Activated CD8-positive, alpha-beta memory T cell treated with anti-CD3 and anti-CD28 coated beads, Interleukin-2, amount 50 U/mL, for 24 hours (primary cell): ENCODE measurements around the gene RAB28.

ENCODE experiments used
- DNase-seq: peaks from one replicate; pipeline ENCODE4 v3.0.0-alpha.2; 2020; ENCODE audit errors: extremely low read depth

The RAB28 gene

DNA sequence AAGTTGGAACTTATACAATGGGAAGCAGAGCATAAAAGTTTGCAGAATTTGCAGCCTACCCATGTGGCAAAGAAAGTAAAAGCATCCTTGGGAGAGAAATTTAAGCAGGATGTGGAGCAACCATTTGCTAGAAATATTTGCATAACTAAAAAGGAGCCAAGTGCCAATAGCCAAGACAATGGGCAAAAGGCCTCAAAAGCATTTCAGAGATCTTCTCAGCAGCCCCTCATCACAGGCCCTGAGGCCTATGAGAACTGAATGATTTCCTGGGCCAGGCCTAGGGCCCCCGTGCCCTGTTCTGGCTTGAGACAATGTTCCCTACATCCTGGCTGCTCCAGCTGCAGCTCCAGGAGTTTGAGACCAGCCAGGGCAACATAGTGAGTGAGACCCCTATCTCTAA is 25.3 kb upstream of the RAB28 start:
- DNase-seq, result no peak

DNA sequence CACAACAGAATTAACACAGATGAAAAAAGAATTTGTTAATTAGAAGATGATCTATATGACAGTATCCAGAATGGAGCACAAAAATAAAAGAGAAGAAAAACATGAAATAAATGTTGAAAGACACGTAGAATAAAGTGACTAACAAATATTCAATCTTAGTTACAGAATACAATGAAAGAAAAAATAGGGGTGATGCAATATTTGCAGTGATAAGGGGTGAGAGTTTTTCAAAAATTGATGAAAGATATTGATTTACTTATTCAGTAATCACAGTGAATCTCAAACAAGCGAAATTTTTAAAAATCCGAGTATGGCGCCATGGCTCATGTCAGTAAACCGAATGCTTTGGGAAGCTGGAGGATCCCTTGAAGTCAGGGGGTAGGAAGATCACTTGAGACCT is 20.2 kb upstream of the RAB28 start:
- no peak for DNase-seq

GRCh38 chr4:13498469-13498868 is 14.3 kb upstream of the RAB28 start:
- no peak for DNase-seq

- DNase-seq, result no peak
Observed at GRCh38 chr4:13496605-13497004, 12.5 kb upstream of the RAB28 start.

DNA sequence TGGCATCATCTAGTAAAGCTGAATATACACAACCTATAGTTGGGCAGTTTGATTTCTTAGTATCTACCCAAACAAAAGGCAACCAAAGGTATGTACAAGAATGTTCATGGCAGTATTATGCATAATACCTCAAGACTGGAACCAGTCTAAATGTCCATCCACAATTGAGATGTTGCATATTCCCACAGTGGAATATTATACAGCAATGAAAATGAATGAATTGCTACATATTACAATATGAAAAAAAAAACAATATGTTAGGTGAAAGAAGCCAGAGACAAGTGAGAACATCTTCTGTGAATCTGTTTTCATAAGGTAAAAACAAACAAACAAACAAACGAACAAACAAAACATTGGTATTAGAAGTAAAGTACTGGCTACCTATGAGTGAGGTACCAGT is 11.6 kb upstream of the RAB28 start:
- no peak for DNase-seq

- DNase-seq, result no peak
Observed at GRCh38 chr4:13493793-13494192, 9.7 kb upstream of the RAB28 start.

- no peak for DNase-seq
Observed at GRCh38 chr4:13492747-13493146, 8.6 kb upstream of the RAB28 start.

DNA sequence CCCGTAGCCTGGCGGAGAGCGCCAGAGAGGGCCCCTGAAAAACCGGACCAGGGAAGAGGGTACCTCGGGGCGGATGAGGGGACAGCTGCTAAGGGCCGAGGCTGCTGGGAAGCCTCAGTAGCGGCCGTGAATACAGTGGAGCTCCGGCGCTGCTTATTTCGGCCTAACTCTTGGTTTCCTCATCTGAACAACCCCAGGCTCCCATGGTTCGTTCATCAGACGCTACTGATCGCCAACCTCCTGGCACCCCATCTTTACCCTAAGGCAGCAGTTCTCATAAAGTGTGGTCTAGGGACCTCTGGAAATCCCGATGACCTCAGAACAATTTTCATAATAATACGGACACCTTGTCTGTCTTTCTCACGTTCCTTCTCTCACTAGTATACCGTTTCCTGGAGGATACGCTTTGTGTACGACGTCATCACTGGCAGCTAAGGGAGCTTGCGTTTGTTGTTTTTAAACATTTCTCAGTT is 645 bp upstream of the RAB28 start:
- DNase-seq, result no peak

DNA sequence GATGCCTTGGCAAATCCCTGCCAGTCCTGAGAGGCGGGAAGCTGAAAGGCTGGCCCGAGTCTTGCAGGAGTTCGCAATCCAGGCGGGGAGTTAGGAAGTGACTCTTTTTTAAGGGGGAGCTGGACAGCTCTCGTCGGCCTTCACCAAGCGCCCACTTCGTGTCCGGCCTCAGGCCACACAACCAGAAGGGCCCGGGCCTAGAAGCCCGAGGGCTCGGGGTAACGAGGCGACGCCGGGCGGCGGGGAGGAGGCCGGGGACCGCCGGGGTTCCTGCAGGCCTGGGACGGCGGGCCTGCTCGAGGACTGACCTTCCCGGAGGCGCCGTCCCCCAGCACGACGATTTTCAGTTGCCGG is 395 bp downstream of the RAB28 start:
- no peak for DNase-seq

- DNase-seq, result no peak
Observed at GRCh38 chr4:13483136-13483767, 888 bp downstream of the RAB28 start.

GRCh38 chr4:13481569-13481968 is 2.6 kb downstream of the RAB28 start:
- no peak for DNase-seq

- DNase-seq, result no peak
Observed at GRCh38 chr4:13478707-13479106, 5.4 kb downstream of the RAB28 start.

DNA sequence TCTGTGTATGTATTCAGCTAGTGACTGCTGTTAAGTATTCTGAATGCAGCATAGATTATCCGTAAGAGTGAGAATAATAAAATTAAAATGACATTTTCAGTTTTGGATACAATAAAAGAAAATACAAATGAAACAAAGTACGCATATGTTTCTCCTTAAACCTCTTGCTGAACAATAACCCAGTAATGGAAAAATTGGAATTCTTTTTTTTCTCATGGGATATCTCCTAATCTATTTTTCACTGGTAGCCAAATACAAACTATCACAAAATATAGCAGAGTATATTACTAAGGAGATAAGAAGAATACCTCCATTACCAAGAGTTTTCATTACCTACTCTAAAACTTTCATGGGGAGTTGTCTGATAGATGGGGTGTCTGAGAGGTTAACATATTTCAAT is 6.0 kb downstream of the RAB28 start:
- no peak for DNase-seq

GRCh38 chr4:13476915-13477314 is 7.2 kb downstream of the RAB28 start:
- DNase-seq, result no peak

- DNase-seq, result no peak
Observed at GRCh38 chr4:13476152-13476551, 8.0 kb downstream of the RAB28 start.

- no peak for DNase-seq
Observed at GRCh38 chr4:13471400-13471799, 12.7 kb downstream of the RAB28 start.

GRCh38 chr4:13470379-13470778 is 13.8 kb downstream of the RAB28 start:
- no peak for DNase-seq

GRCh38 chr4:13464973-13465372 is 19.2 kb downstream of the RAB28 start:
- no peak for DNase-seq

GRCh38 chr4:13464543-13464942 is 19.6 kb downstream of the RAB28 start:
- DNase-seq, result no peak

- no peak for DNase-seq
Observed at GRCh38 chr4:13461191-13461905, 22.8 kb downstream of the RAB28 start.

DNA sequence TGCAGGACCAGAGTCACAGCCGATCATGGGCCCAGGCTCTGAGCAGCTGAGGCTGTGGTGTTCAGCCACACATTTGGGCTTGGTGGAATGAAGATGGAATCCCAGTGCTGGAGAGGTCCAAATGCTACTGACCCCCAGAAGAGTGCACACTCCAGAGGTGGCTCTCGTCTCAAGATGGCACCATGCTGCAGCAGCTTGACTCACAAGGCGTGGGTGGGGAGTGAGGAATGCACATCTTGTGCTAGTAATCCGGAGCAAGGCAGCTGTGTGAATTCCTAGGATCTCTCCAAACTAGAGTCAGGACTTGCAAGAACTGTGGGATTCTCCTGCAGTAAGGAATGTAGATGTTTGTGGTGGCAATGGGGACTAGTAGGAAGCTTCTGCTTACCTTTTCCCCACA is 28.7 kb downstream of the RAB28 start:
- no peak for DNase-seq

GRCh38 chr4:13454786-13455185 is 29.4 kb downstream of the RAB28 start:
- DNase-seq, result no peak

GRCh38 chr4:13452927-13453579 is 31.1 kb downstream of the RAB28 start:
- no peak for DNase-seq
